ENCODE results near the gene NUP210.

The NUP210 gene

GRCh38 chr3:13325892-13326443, 94.2 kb downstream of the NUP210 start:
- TF ChIP-seq CTCF (IDR thresholded peaks at IDR 0.05; ENCODE audit: insufficient read depth, low read length, poor library complexity, severe bottlenecking): no peak
- H3K27me3 ChIP-seq (replicated peaks; ENCODE audit: control insufficient read depth, insufficient read depth, low read length): no peaks in the 10 kb centered on the region
- peaks cover 80% of the 10 kb centered on the region for H3K36me3 ChIP-seq (ENCODE audit: control insufficient read depth, insufficient read depth, low read length)
- no peak overlapping the region for H3K4me3 ChIP-seq (replicated peaks; ENCODE audit: low read depth, low read length)
- DNase-seq (ENCODE audit: extremely low read depth, insufficient read length): no peak

- no peak for TF ChIP-seq CTCF (IDR thresholded peaks at IDR 0.05; ENCODE audit: insufficient read depth, low read length, poor library complexity, severe bottlenecking)
These were observed 95.2 kb downstream of the NUP210 start for GRCh38 chr3:13324835-13325501.

GRCh38 chr3:13323822-13324221, 96.3 kb downstream of the NUP210 start:
- H3K36me3 ChIP-seq (ENCODE audit: control insufficient read depth, insufficient read depth, low read length): peaks cover 76% of the 10 kb centered on the region

More at GRCh38 chr3:13324835-13325501, 95.2 kb downstream of the NUP210 start:
- H3K27me3 ChIP-seq (replicated peaks; ENCODE audit: control insufficient read depth, insufficient read depth, low read length): no peaks in the 10 kb centered on the region
- no peak for DNase-seq (ENCODE audit: extremely low read depth, insufficient read length)
- H3K4me3 ChIP-seq (replicated peaks; ENCODE audit: low read depth, low read length): no peak overlapping the region
- peaks cover 74% of the 10 kb centered on the region for H3K36me3 ChIP-seq (ENCODE audit: control insufficient read depth, insufficient read depth, low read length)

GRCh38 chr3:13322324-13322723, 97.8 kb downstream of the NUP210 start:
- no peak for DNase-seq (ENCODE audit: extremely low read depth, insufficient read length)
- no peak for TF ChIP-seq CTCF (IDR thresholded peaks at IDR 0.05; ENCODE audit: insufficient read depth, low read length, poor library complexity, severe bottlenecking)
- peaks cover 76% of the 10 kb centered on the region for H3K36me3 ChIP-seq (ENCODE audit: control insufficient read depth, insufficient read depth, low read length)
- H3K27me3 ChIP-seq (replicated peaks; ENCODE audit: control insufficient read depth, insufficient read depth, low read length): no peaks in the 10 kb centered on the region
- H3K4me3 ChIP-seq (replicated peaks; ENCODE audit: low read depth, low read length): no peak overlapping the region

More at GRCh38 chr3:13323822-13324221, 96.3 kb downstream of the NUP210 start:
- H3K4me3 ChIP-seq (replicated peaks; ENCODE audit: low read depth, low read length): no peak overlapping the region
- DNase-seq (ENCODE audit: extremely low read depth, insufficient read length): no peak
- TF ChIP-seq CTCF (IDR thresholded peaks at IDR 0.05; ENCODE audit: insufficient read depth, low read length, poor library complexity, severe bottlenecking): no peak
- no peaks in the 10 kb centered on the region for H3K27me3 ChIP-seq (replicated peaks; ENCODE audit: control insufficient read depth, insufficient read depth, low read length)

GRCh38 chr3:13319564-13320220, 100.4 kb downstream of the NUP210 start:
- Histone ChIP-seq H3K36me3 (ENCODE audit: control insufficient read depth, insufficient read depth, low read length) (peaks cover 78% of the 10 kb centered on the region), H3K4me3 (replicated peaks; ENCODE audit: low read depth, low read length) (no peak overlapping the region), H3K27me3 (replicated peaks; ENCODE audit: control insufficient read depth, insufficient read depth, low read length) (no peaks in the 10 kb centered on the region)
- no peak for TF ChIP-seq CTCF (IDR thresholded peaks at IDR 0.05; ENCODE audit: insufficient read depth, low read length, poor library complexity, severe bottlenecking)
- no peak for DNase-seq (ENCODE audit: extremely low read depth, insufficient read length)
